ENCODE data around the gene MYO3B. TPM values are rescaled to one million over a fixed set of nuclear protein-coding genes. Genes with fewer than 3 reads are reported as not detected.

MYO3B gene
- total RNA-seq, 1 experiment from 2014 or later = 0.63 TPM

GRCh38 chr2:170260188-170260587 is 82.2 kb downstream of the MYO3B start:
- peaks cover 28 to 32% of the 10 kb centered on the region in 2 experiments for H3K9me3 Mint-ChIP-seq
- Histone ChIP-seq H4K8ac (replicated peaks; ENCODE audit: insufficient read length, low read depth, low read length) (no peak overlapping the region), H3K9ac (ENCODE audit: extremely low read depth, insufficient read length, low read length) (no peak overlapping the region)

More at GRCh38 chr2:170260188-170260587, 82.2 kb downstream of the MYO3B start:
- Histone ChIP-seq H3K27me3 (ENCODE audit: insufficient read depth, low read length) (no peaks in the 10 kb centered on the region), H2BK15ac (ENCODE audit: low read depth, low read length) (no peak overlapping the region), H3K18ac (ENCODE audit: insufficient read length, low read depth, low read length) (no peak overlapping the region), H2AK5ac (ENCODE audit: insufficient read length, low read length) (no peak overlapping the region), H2AFZ (ENCODE audit: low read length) (no peak overlapping the region), H2BK120ac (ENCODE audit: low read depth, low read length, poor library complexity, severe bottlenecking) (no peak overlapping the region), H3K4me2 (ENCODE audit: insufficient read depth, insufficient read length, low read length) (no peak overlapping the region), H3K79me2 (ENCODE audit: insufficient read depth, low read length) (no peaks in the 10 kb centered on the region), H4K20me1 (ENCODE audit: control insufficient read depth, insufficient read depth, insufficient read length) (no peaks in the 10 kb centered on the region), H3K9me3 (ENCODE audit: control insufficient read depth, low read depth, low read length) (no peaks in the 10 kb centered on the region), H3K14ac (ENCODE audit: insufficient read depth, low read length) (no peak overlapping the region), H3K23me2 (ENCODE audit: insufficient read length, low read depth, low read length, poor library complexity, severe bottlenecking) (no peaks in the 10 kb centered on the region), H2BK20ac (ENCODE audit: low read depth, low read length, poor library complexity, severe bottlenecking) (no peak overlapping the region), H4K91ac (ENCODE audit: insufficient read length, low read depth, low read length) (no peak overlapping the region), H3K23ac (ENCODE audit: insufficient read length, low read depth, low read length) (no peak overlapping the region), H4K5ac (ENCODE audit: insufficient read length, low read depth, low read length) (no peak overlapping the region), H3K79me1 (ENCODE audit: insufficient read depth, low read depth, low read length, poor library complexity, severe bottlenecking) (no peaks in the 10 kb centered on the region), H2BK12ac (ENCODE audit: insufficient read length, low read depth, low read length) (no peak overlapping the region), H3K27ac (ENCODE audit: insufficient read length, low read depth, low read length) (no peak overlapping the region), H3K56ac (ENCODE audit: insufficient read length, low read depth, low read length) (no peak overlapping the region), H3T11ph (ENCODE audit: low read length) (no peak overlapping the region), H2BK5ac (ENCODE audit: insufficient read length, low read length) (no peak overlapping the region), H3K4me1 (ENCODE audit: insufficient read depth, low read length) (no peaks in the 10 kb centered on the region), H3K4ac (ENCODE audit: low read depth, low read length) (no peak overlapping the region)
- no peak for TF ChIP-seq CTCF (conservative IDR thresholded peaks at IDR 0.05)
- Mint-ChIP-seq H3K4me1 (no peaks in the 10 kb centered on the region), H3K27me3 (ENCODE audit: low read depth) (peaks cover 2% of the 10 kb centered on the region), H3K27ac (no peak overlapping the region), H3K4me3 (no peak overlapping the region), H3K36me3 (ENCODE audit: insufficient read depth in 1 of 3, low read depth in 3 of 3) (peaks cover 16 to 26% (median 17%) of the 10 kb centered on the region in 3 experiments)
- no peak for DNase-seq

Data from H9 (cell line).